HG03565 (cell line): ENCODE measurements around the gene ZFPM1.
"Not testable (repeated sequence)": the region's sequence is repeated elsewhere in the genome, so short reads cannot be mapped to it uniquely, and the experiment has no call there.

Source experiments
- ATAC-seq: cut with Tn5 transposase; IDR thresholded peaks from one replicate; pipeline ENCODE4 v1.9.1; 2021; ENCODE audit warnings: mild to moderate bottlenecking, moderate library complexity; ENCODE audit not compliant: unreplicated experiment

The ZFPM1 gene

DNA sequence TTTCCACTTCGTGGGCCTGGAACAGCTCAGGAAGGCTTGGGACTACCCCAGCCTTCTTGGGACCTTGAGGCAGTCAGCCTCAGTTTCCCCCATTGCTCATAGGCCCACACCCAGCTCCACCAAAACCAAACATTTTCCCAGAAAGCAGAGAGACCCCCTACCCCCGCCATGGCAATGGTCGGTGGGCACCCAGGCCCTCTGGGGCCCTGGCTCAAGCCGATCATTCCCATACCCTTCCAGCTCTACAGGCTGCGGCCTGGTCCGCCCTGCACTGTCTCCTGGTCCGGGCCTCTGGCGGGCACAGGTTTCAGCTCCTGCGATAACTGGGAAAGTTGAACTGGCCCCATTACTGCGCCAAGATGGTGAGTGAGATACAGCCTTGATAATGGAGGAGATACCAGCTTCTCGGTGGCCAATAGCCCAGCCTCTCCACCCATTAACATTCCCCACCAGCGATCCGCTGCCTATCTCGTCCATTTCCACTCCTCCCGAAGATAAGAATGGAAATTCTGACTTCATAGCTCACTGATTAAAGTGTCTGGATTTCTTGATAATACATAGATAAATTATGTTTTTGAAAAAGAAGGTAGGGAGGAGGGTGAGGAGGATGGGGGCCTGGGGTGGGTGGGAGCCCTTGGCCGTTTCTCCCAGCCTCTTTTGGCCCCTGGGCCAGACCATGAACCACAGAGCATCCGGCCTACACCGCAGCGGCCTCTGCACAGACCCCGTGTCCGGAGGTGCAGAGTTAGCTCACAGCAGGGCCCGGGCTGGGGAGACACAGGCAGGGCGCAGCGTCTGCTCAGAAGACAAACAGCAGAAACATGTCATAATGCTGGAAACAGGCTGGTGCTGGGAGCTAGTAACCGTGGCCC is 11.6 kb downstream of the ZFPM1 start:
- ATAC-seq: no peak

DNA sequence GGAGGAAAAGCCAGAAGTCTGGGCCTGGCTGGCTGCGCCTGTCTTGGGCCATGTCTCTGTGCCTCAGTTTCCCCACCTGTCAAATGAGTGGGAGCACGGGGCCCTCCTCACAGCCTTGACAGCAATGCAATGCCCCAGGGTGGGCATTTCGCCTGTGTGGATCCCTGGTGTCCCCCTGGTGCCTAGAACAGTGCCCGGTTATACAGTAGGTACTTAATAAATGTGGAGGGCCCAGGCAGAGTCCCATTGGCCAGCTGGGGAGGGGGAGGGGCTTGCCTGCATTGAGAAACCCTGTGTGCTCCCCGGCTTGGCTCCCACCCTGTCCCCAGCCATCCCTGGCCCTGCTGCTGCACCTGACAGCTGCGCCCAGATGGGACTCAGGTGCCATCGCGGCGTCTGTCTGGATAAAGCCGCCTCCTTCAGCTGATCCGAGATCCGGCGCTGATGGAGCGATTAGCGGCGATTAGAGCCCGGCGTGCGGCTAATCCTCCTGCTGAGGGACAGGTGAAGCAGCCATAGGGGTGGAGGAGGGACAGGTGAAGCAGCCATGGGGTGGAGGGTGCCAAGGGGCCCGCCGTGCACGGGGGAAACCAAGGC is 12.4 kb downstream of the ZFPM1 start:
- ATAC-seq: no peak

DNA sequence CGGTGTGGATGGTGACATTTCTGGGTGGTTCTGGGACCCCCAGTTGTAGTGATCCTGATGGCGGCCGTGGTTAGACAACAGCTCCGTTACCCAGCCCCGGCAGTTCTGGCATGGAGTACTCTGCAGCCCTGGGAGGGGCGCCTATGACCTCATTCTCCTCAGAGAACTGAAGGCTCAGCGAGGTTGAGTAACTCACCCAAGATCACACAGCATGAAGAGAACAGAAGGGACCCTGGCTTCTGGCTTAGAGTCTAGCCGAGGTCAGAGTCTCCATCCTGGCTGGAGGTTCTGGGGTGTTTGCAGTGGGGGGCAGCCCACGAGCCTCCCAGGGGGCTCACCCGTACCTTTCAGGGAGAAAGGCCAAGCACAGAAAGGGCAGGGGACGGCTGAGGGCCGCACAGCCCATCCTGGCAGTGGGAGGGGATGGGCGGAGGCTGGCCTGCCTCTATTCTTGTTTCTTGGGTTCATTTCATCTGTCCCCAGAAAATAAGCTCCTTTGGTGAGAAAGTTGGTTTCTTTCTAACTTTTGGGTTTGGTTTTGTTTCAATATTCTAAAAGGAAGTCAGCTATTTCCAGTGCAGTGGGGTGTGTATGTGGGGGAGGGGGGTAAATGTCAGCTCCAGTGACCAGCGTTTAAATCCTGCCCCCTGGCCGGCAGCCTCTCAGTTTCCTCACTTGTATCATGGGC is 13.2 kb downstream of the ZFPM1 start:
- ATAC-seq: no peak

DNA sequence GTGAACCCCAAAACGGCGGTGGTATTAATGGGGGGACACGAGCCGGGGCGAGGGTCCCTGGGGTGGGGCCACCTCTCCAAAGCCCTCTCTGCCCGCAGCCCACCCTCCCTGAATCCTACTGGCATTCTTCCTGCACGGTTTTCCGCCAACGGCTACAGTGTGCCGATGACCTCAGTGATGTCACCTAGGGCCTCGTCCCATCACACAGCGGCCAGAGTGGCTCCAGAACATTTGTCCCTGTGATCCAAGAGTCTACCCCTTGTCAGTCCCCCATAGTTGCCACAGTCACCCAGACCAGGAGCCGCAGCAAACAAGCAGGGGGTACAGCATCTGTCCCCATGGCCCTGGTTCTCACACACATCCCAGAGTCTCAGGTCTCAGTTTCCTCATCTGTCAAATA is 13.9 kb downstream of the ZFPM1 start:
- ATAC-seq: no peak

DNA sequence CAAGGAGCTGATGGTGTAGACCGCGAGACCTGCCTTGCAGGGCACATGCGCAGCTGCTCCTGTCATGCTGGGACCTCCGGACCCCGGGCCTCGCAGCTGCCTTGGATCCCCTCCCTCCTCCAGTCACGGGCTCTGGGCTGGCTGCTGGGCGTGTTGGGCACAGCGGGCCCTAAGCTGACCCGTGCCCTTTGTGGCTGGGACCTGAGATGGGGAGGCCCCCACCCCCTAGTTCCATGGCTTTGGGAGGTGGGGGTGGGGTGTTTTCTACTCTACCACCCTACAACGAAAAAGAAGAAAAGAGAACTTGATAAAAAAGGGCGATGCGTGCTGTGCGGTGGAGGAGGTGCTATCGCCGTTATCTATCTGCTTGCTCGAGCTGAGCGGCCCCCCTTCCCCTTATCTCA is 14.5 kb downstream of the ZFPM1 start:
- no peak for ATAC-seq

DNA sequence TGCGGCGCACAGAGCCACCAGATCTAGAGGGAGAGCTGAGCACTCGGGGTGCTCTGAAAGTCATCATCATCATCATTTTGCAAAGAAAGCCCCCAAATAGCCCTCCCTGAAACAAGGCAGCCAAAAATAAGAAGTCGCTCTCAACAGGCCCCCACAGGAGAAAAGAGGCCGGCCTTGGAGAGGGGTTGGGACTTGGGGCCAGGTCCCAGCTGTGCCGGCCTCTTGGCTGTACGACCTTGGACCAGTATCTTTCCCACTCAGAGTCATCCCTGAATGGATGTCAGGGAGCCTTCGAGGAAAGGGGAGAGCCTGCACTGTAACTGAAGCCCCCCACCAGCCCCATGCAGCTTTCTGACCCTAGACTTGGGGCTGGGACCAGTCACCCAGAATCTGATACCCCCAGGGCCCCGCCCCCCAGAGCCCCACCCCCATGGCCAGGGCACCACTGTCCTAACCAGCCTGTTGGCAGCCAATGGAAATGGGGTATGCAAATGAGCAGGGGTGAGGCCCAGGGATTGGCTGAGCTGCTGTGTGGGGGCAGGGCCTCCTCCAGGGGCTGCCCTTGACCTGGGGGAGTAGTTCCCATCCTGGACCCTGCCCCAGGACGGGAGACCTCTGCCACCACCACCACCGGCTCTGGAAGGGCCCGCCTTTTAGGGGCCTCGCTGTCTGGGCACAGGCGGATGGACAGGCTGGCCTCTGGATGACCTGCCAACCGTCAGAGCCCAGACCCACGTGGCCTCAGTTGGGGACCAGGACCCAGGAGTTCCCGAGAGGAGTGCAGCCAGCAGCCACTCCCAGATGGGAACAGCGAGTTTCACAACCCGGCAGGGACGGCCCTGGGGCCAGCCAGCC is 15.4 kb downstream of the ZFPM1 start:
- no peak for ATAC-seq

DNA sequence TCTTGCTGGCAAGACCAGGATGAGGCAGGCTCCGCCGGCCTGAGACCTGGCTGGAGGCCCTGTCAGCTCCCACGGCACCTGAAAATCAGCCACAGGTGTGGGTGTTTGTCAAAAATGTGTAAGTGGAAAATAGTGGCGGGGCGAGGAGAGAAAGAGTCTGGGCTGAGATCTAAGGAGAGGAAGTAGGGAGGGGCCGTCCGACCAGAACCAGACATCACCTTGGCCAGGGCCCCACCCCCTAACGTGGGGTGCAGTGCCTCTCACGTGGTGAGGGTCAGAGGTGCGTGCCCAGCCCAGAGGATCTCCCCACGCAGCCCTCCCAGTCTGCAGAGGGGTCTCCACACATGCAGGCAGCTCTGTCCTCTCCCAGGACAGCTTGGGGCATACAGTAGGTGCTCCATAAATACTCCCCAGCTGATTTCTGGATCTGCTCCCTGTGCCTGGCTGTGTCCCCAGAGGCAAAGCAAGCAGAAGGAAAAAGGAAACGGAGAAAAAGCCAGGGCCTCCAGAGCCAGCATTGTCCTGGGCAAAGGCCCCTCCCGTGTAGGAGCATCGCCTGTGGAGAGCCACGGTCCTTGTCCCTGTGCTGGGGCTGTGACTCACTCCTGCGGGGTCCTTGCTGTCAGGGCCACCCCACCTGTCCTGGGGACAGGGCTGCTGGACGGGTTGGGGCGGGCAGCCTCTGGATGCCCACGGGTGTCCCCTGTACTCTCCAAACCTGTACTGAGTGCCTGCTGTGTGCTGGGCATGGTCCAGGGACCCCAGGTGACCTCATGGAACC is 16.7 kb downstream of the ZFPM1 start:
- ATAC-seq: no peak

DNA sequence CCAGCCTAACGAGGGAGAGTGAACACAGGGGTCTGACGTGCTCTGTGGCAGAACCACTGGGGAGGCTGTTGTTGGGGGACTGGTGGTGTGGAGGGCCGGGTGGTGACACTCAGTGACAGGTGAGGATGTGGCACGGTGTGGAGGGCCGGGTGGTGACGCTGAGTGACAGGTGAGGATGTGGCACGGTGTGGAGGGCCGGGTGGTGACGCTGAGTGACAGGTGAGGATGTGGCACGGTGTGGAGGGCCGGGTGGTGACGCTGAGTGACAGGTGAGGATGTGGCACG is 17.3 kb downstream of the ZFPM1 start:
- ATAC-seq: not testable (repeated sequence)

DNA sequence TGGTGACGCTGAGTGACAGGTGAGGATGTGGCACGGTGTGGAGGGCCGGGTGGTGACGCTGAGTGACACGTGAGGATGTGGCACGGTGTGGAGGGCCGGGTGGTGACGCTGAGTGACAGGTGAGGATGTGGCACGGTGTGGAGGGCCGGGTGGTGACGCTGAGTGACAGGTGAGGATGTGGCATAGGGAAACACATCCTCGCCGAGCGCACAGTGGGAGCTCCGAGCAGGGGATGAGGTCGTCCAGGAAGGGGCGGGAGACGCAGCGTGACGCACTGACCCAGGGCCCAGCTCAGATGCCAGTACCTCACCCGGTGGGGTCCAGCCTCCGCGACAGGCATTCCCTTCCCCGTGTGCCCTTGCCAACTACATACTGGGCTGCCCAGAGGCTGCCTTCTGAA is 17.6 kb downstream of the ZFPM1 start:
- not testable (repeated sequence) for ATAC-seq

DNA sequence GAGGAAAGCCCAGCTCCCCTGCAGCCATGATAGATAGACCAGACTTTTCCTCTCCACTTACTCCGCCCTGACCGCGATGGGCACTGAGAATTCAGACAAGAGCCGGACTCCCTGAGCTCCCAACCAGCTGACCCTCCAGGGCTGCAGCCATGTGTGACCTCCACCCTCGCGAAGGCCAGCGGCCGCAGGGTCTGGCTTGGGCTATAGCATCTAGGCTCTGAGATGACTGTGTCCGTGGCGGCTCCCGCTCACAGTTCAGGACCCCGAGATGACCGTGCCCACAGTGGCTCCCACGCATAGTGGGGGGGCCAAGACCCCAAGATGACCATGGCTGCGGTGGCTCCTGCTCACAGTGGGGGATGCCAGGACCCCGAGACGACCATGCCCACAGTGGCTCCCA is 18.0 kb downstream of the ZFPM1 start:
- ATAC-seq: no peak

DNA sequence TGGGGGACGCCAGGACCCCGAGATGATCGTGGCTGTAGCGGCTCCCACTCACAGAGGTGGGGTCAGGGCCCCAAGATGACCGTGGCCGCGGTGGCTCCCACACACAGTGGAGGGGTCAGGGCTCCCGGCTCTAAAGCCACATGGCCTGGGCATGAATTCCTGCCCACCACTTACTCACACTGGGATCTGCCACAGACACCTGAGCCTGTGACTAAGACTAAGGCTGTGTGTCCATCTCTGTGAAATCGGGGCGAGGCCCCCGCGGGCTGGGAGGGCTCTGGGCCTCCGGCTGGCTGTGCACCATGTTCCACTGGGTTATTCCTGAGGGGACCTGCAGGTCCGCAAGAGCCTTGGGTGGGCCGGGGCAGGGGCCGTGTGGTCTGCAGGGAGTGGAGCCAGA is 18.5 kb downstream of the ZFPM1 start:
- ATAC-seq: no peak

DNA sequence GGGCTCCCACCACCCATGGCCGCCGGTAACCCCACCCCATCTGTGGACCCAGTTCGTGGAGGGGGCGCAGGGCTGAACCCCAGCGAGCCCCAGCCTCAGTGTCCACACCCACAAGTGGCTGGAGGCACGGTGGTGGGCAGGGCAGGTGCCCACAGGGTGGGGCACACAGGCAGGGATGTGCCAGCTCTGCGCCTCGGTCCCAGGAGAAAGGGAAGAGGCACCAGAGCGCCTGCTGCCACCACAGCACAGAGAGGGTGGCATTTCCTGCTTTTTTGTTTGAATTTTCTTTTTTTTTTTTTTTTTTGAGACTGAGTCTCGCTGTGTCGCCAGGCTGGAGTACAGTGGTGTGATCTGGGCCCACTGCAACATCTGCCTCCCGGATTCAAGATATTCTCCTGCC is 19.0 kb downstream of the ZFPM1 start:
- no peak for ATAC-seq

DNA sequence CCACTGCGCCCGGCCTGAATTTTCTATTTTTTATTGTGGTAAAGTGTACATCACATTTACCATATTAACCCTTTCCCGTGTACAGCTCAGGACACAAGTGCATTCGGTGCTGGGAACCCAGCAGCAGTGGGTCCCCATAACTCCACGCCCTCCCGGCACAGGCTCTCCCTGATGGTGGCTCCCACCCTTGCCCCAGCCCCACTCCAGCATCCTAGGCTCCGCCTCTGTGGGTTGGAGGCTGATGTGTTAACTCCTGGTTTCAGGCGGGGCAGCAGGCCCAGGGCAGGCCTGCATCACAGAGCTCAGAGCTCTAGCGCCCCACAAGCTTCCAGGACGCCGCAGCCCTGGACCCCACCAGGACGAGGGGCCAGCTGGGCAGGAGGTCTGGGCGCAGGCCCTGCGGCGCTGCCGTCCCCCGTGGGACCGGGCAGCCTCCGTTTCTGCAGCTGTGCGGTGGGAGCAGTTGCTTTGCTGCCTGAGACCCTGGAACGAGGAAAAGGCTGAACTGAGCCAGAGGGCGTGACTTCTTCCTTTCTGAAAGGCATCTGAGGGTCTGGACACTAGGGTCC is 19.6 kb downstream of the ZFPM1 start:
- ATAC-seq: no peak

DNA sequence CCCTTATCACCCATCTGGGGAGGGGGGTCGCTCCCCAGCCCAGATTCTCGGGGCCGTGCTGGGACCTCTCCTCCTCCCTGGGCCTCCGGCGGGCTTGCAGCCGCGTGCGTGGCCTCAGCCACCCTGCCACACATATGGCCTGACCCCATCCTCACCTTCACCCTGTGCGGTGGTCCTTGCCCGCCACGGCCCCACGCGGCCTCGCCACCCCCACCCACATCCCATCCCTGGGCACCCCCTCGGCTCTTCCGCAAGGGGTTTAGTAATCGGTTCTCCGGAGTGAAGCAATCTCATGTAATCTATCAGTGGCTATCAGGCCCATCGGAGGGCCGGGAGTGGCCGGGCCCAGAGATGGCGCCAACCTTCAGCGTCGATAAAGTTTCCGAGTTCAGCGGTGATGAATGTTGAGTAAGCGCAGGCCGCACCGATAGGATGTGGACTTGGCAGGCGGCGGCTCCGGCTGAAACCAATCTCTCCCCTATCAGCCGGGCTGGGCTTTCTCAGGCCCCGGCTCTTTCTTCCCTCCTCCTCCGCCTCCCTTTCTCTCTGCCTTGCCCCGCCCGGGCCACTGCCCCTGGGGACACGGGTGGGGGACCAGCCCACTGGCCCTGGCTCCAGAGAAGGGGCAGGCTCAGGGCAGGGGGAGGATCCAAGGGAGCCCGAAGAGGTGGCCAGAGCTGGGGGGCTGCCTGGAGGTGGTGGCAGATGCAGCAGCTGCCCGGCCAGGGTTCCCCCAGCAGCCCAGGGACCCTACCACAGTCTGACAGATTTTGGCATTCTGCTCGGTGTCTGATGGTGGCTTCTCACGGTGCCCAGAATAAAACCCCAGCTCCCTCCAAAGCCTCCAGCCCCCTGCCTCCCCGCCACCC is 20.8 kb downstream of the ZFPM1 start:
- ATAC-seq: no peak

DNA sequence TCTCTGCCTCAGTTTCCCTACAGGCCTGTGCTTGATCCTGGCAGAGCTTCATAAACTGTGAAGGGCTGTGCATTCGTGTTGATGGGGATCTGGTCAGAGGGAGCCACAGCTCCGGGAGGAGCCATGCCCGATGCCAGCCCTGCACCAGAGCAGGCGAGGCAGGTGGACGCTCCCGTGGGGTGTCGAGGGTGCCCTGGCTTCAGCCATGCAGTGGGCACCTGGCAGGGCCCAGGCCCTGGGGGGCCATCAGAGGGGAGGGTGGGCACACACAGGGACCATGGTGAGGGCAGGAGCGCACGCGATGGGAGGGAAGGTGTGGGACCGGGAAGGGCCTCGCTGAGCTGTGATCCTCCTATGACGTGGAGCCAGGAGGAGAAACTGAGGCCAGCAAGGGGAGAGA is 22.0 kb downstream of the ZFPM1 start:
- no peak for ATAC-seq

DNA sequence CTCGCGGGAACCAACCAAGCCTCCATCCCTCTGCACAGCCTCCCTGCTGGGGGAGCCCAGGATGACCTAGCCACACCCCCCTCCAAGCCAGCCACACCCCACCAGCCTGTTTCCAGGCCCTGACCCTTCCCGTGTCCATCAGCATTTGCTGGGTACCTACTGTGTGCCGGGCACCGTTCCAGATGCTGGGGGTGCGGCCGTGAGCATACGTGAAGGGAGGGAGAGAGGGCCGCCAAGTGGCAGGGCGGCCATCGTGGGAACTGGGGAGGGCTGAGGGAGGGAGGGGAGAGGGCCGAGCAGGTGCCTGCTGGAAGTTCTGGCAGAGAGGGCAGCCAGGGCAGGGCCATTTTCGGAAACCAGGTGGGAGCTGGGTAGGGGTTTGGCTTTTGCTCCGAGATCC is 23.1 kb downstream of the ZFPM1 start:
- ATAC-seq: no peak

DNA sequence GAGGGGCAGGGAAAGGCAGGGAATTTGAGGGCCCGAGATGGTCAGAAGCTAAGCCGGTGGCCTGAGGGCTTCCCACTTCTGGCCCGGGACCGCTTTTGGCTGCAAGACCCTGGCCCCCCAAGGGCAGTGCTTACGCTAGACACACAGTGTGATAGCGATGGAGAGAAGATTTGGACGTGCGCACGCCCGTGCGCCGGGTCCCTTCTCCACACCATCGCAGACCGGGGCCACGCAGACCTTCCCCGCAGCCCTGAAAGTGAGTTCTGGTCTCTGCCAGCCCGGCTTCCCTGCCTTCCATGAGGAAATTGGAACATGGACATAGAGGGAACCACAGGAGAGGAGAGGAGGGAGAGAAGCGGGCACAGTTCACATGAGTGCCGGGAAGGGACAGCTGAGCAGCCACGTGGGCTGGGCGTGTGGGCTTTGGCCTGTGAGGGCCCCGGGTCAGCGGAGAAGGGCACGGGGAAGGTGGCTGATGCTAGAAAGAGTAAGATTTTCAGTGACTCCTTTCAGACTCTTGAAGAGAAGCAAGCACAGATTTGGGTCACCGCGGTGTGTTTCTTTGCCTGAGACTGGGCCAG is 23.8 kb downstream of the ZFPM1 start:
- ATAC-seq: no peak

DNA sequence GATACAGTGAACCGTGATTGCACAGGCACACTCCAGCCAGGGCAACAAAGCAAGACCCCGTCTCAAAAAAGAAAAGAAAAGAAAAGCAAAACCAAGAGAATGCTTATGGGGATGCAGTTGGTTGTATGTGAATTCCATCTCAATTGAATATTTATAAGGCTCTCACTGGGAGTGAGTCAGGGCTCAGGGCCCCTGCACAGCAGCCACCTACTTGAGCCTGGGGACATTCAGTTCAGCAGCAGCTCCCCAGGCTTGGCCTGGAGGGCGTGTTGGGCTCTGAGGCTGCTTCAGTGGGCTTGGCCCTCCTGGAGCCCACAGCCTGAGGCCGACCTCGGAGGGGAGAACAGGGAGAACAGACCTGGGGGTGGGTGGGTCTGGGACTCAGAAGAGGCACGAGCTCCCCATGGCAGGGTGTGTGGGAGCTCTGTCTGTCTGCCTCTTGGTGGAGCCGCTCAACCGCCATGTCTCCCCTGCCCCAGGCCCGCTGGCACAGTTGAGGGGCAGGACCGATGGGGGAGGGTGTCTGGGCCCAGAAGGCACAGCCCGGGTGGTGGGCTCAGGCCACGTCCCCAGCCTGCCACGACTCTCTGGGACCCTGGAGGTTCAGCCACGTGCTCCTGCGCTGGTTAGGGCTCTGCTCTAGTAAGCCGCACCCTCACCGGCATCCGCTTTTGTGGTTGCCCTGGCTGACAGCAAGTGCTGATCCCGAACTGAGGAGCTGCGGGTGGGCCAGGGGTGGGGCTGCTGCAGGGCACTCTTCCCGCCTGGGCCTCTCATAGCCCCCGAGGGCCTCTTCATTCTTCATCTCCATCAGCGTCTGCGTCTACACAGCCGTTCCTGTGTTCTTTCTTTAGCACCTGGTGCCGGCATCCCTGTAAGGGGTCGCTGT is 24.8 kb downstream of the ZFPM1 start:
- ATAC-seq: no peak
